CD8-positive, alpha-beta memory T cell (primary cell): ENCODE data around the gene DPP9. TPM values are rescaled to one million over a fixed set of nuclear protein-coding genes. Genes with fewer than 3 reads are reported as not detected.
A peak's percentile ranks its signal among the peaks of the same experiment; 100 is the strongest.

ENCODE experiments used
- CTCF ChIA-PET: fragments of 350-600 bp; sonication (Branson Sonifier 250); formaldehyde crosslinking; loops from one replicate; lab custom pipeline; 2021; ENCODE audit warnings: antibody characterized with exemption; lab: Charles Lee
- POLR2A ChIA-PET: fragments of 350-600 bp; sonication (Branson Sonifier 250); formaldehyde crosslinking; loops from one replicate; lab custom pipeline; 2021; ENCODE audit warnings: antibody characterized with exemption; lab: Charles Lee
- DNase-seq, 5 donors: peaks; one replicate each; pipeline versions ENCODE4 v3.0.0 to v3.0.0-alpha.2; 2020 to 2022; ENCODE audit warnings: mixed read lengths in 1 of 5
- H3K27ac ChIP-seq: one replicate; pipeline ENCODE4 v1.7.0; 2013; ENCODE audit warnings: low read depth, mild to moderate bottlenecking, low read length, moderate library complexity
- H3K27me3 ChIP-seq: 2 replicates; pipeline ENCODE4 v1.7.0; 2013; ENCODE audit warnings: low read length, mild to moderate bottlenecking; ENCODE audit not compliant: insufficient read depth, poor library complexity, severe bottlenecking
- H3K36me3 ChIP-seq: 2 replicates; pipeline ENCODE4 v1.7.0; 2013; ENCODE audit warnings: mild to moderate bottlenecking, low read length, moderate library complexity; ENCODE audit not compliant: insufficient read depth
- H3K4me1 ChIP-seq: 2 replicates; pipeline ENCODE4 v1.7.0; 2013; ENCODE audit warnings: mild to moderate bottlenecking, low read length, moderate library complexity; ENCODE audit not compliant: insufficient read depth
- H3K4me3 ChIP-seq: 2 replicates; pipeline ENCODE4 v1.7.0; 2013; ENCODE audit warnings: mild to moderate bottlenecking, low read length
- H3K9me3 ChIP-seq: 2 replicates; pipeline ENCODE4 v1.7.0; 2013; ENCODE audit warnings: mild to moderate bottlenecking, low read length
- H3K27ac Mint-ChIP-seq, 8 donors: one replicate each; pipeline ENCODE4 v1.8.0; 2020 to 2021; ENCODE audit warnings: mixed read lengths in 8 of 8, mild to moderate bottlenecking in 6 of 8, inconsistent platforms in 3 of 8, moderate library complexity in 3 of 8
- H3K27me3 Mint-ChIP-seq, 2 donors: one replicate each; pipeline ENCODE4 v1.8.0; 2020 to 2021; ENCODE audit warnings: mixed read lengths in 2 of 2, mild to moderate bottlenecking in 1 of 2, moderate library complexity in 1 of 2
- H3K36me3 Mint-ChIP-seq, 3 donors: one replicate each; pipeline ENCODE4 v1.8.0; 2020 to 2021; ENCODE audit warnings: mixed read lengths in 3 of 3, inconsistent platforms in 1 of 3, mild to moderate bottlenecking in 1 of 3
- H3K4me1 Mint-ChIP-seq, 3 donors: one replicate each; pipeline ENCODE4 v1.8.0; 2020 to 2021; ENCODE audit warnings: mixed read lengths in 3 of 3, inconsistent platforms in 1 of 3, mild to moderate bottlenecking in 1 of 3
- H3K4me3 Mint-ChIP-seq, 7 donors: one replicate each; pipeline ENCODE4 v1.8.0; 2020 to 2021; ENCODE audit warnings: mixed read lengths in 7 of 7, mild to moderate bottlenecking in 6 of 7, moderate library complexity in 4 of 7, inconsistent platforms in 2 of 7
- H3K9me3 Mint-ChIP-seq, 5 donors: one replicate each; pipeline ENCODE4 v1.8.0; 2020 to 2022; ENCODE audit warnings: mixed read lengths in 5 of 5, mild to moderate bottlenecking in 3 of 5, moderate library complexity in 2 of 5, inconsistent platforms in 1 of 5
- polyA plus RNA-seq: library from polyadenylated mRNA; unstranded; fragments of 300-500 nt; fragmentation: Illumina TruSeq; gene quantifications from one replicate; pipeline ENCODE4 v1.2.3, GENCODE V29; 2021
- total RNA-seq, 2 experiments: library from RNA; stranded (reverse); gene quantifications; one replicate each; pipeline ENCODE4 v1.2.3, GENCODE V29; 2021

The DPP9 gene
- total and polyA plus RNA-seq, 3 experiments from 2014 or later = 32.1 to 105 (median 105) TPM

DNA sequence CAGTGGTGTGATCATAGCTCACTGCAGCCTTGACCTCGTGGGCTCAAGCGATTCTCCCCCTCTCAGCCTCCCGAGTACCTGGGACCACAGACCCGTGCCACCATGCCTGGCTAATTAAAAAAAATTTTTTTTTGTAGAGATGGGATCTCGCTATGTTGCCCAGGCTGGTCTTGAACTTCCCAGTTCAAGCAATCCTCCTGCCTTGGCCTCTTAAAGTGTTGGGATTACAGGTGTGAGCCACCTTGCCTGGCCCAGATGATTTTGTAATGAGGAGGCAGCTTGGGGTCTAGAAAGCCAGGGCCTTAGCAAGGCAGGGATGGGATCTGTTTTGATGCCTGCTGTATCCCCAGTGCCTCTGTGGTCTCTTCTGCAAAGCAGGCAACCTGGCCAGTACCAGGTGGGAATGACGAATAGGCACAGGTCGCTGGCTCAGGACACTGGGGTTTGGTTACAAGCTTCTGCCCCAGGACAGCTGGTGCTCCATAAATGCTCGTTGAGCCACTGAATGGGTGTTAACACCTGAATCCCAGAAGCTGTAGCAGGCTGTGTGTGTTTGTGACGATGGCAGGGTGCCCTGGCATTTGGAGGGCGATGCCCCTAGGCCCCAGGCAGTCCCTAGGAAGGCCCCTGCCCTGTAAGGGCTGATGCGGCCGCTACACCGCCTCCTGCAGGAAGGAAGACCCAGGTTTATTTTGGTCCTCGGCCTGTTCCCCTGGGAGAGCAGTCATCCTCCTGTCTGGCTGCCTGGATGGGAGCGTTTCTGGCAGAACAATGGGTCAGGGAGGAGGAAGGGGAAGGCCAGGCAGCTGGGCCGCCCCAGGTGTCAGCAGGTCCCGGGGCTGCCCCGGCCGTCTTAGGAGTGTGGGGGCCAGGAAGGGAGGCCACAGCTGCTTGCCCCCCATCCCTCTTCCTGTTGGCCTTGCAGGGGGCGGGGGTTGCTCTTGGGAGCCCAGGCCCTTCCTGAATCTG is 75.7 kb downstream of the DPP9 start:
- H3K4me3 ChIP-seq = no peak overlapping the region
- no peaks in the 10 kb centered on the region for H3K9me3 ChIP-seq
- Mint-ChIP-seq H3K4me3 (no peak overlapping the region), H3K27me3 (no peaks in the 10 kb centered on the region), H3K36me3 (peaks cover 0 to 17% (median 0%) of the 10 kb centered on the region in 3 donors), H3K4me1 (peaks cover 0 to 6% (median 3%) of the 10 kb centered on the region in 3 donors), H3K9me3 (no peaks in the 10 kb centered on the region), H3K27ac (no peak overlapping the region)
- ChIA-PET CTCF (interaction anchor here (3.7 kb wide), 1 partner anchor 11 kb away, joined by 14 read pairs; no protein-coding TSS in a partner anchor), POLR2A (interaction anchor here (0.6 kb wide), 2 partner anchors 77 to 356 kb away, joined by 3 to 6 read pairs; no protein-coding TSS in a partner anchor)
- H3K4me1 ChIP-seq = no peaks in the 10 kb centered on the region
- no peak for DNase-seq
- H3K36me3 ChIP-seq = no peaks in the 10 kb centered on the region
- no peak overlapping the region for H3K27ac ChIP-seq
- H3K27me3 ChIP-seq = no peaks in the 10 kb centered on the region

DNA sequence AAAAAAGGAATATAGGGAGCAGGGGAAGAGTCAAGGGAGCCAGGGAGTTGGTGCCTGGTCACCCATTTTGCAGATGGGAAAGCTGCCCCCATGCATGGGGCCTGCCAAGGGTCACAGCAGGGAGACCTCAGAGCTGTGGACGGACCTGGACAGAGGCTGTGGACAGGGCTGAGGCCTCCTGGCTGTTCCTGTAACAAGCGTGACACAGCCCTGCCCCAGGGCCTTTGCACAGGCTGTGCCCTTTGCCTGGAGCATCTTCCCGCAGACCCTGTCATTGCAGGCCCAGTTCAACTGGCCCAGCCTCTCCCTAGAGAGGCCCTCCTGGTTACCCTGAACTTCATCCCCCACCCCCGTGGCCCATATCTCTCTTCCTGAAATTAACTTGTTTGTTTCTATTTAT is 77.9 kb downstream of the DPP9 start:
- Mint-ChIP-seq H3K9me3 (no peaks in the 10 kb centered on the region), H3K4me1 (peaks cover 6 to 8% (median 8%) of the 10 kb centered on the region in 3 donors), H3K27me3 (no peaks in the 10 kb centered on the region), H3K27ac (peak overlapping the region in 1 of 8 donors; percentile 76), H3K36me3 (peaks cover 0 to 10% (median 0%) of the 10 kb centered on the region in 3 donors), H3K4me3 (no peak overlapping the region)
- no peaks in the 10 kb centered on the region for H3K9me3 ChIP-seq
- no peak for DNase-seq
- CTCF ChIA-PET = interaction anchor here (1.7 kb wide), 1 partner anchor 9 kb away, joined by 13 read pairs; no protein-coding TSS in a partner anchor
- POLR2A ChIA-PET = no interaction called here
- peaks cover 13% of the 10 kb centered on the region for H3K4me1 ChIP-seq
- no peak overlapping the region for H3K27ac ChIP-seq
- no peaks in the 10 kb centered on the region for H3K27me3 ChIP-seq
- H3K36me3 ChIP-seq = no peaks in the 10 kb centered on the region
- H3K4me3 ChIP-seq = no peak overlapping the region

DNA sequence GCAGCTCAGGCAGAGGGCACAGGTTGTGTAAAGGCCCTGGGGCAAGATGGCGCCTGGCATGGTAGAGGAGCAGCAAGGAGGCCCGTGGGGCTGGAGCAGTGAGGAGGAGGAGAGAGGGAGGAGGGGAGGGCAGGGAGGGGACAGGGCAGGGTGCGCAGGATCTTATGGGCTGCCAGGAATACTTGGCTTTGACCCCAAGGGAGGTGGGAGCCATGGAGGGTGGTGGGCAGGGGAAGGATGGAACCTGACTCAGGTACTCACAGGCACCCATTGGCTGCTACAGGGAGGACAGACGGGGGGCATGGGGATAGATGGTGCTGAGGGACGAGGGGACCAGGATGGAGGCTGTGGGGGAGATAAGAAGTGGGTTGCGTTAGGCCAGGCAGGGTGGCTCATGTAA is 81.0 kb downstream of the DPP9 start:
- Mint-ChIP-seq H3K9me3 (no peaks in the 10 kb centered on the region), H3K4me1 (peaks cover 21 to 26% (median 22%) of the 10 kb centered on the region in 3 donors), H3K27ac (peak overlapping the region in 3 of 8 donors; percentile 33 to 57 (median 50)), H3K36me3 (peaks cover 0 to 11% (median 0%) of the 10 kb centered on the region in 3 donors), H3K27me3 (no peaks in the 10 kb centered on the region), H3K4me3 (no peak overlapping the region)
- Histone ChIP-seq H3K27me3 (no peaks in the 10 kb centered on the region), H3K36me3 (no peaks in the 10 kb centered on the region), H3K9me3 (no peaks in the 10 kb centered on the region), H3K27ac (no peak overlapping the region), H3K4me3 (no peak overlapping the region), H3K4me1 (peaks cover 35% of the 10 kb centered on the region)
- no peak for DNase-seq
- ChIA-PET POLR2A (no interaction called here), CTCF (no interaction called here)

- ChIA-PET POLR2A (no interaction called here), CTCF (interaction anchor here (0.9 kb wide), 1 partner anchor 150 kb away, joined by 3 read pairs; no protein-coding TSS in a partner anchor)
- peak overlapping the region in 5 of 7 donors; percentile 28 to 76 (median 47) for H3K4me3 Mint-ChIP-seq
Observed at GRCh38 chr19:4641132-4641531, 82.5 kb downstream of the DPP9 start.

GRCh38 chr19:4640247-4641000 is 83.2 kb downstream of the DPP9 start:
- no peaks in the 10 kb centered on the region for H3K27me3 ChIP-seq
- Mint-ChIP-seq H3K4me3 (peak overlapping the region; percentile 85 to 95 (median 94)), H3K27me3 (no peaks in the 10 kb centered on the region), H3K27ac (peak overlapping the region in 7 of 8 donors; percentile 66 to 96 (median 93)), H3K9me3 (no peaks in the 10 kb centered on the region), H3K4me1 (peaks cover 16 to 36% (median 25%) of the 10 kb centered on the region in 3 donors), H3K36me3 (peaks cover 0 to 1% (median 0%) of the 10 kb centered on the region in 3 donors)
- peak in 1 of 5 donors; percentile 19 for DNase-seq
- H3K27ac ChIP-seq = no peak overlapping the region
- ChIA-PET CTCF (interaction anchor here (1.5 kb wide), 1 partner anchor 64 kb away, joined by 4 read pairs; no protein-coding TSS in a partner anchor), POLR2A (interaction anchor here (1.1 kb wide), 1 partner anchor 84 kb away, joined by 3 read pairs; the partner anchor contains the start of gene DPP9)
- peaks cover 54% of the 10 kb centered on the region for H3K4me1 ChIP-seq
- no peaks in the 10 kb centered on the region for H3K9me3 ChIP-seq
- peak overlapping the region; percentile 93 for H3K4me3 ChIP-seq
- no peaks in the 10 kb centered on the region for H3K36me3 ChIP-seq

More at GRCh38 chr19:4641132-4641531, 82.5 kb downstream of the DPP9 start:
- no peak overlapping the region for H3K27ac ChIP-seq
- peaks cover 48% of the 10 kb centered on the region for H3K4me1 ChIP-seq
- Mint-ChIP-seq H3K27me3 (no peaks in the 10 kb centered on the region), H3K27ac (peak overlapping the region in 2 of 8 donors; percentile 43 to 68), H3K4me1 (peaks cover 16 to 34% (median 25%) of the 10 kb centered on the region in 3 donors), H3K36me3 (peaks cover 0 to 4% (median 0%) of the 10 kb centered on the region in 3 donors), H3K9me3 (no peaks in the 10 kb centered on the region)
- DNase-seq = no peak
- no peaks in the 10 kb centered on the region for H3K36me3 ChIP-seq
- no peaks in the 10 kb centered on the region for H3K27me3 ChIP-seq
- H3K4me3 ChIP-seq = no peak overlapping the region
- H3K9me3 ChIP-seq = no peaks in the 10 kb centered on the region

- H3K9me3 ChIP-seq = no peaks in the 10 kb centered on the region
- H3K36me3 ChIP-seq = no peaks in the 10 kb centered on the region
- Mint-ChIP-seq H3K4me1 (peaks cover 16 to 36% (median 25%) of the 10 kb centered on the region in 3 donors), H3K27me3 (no peaks in the 10 kb centered on the region), H3K4me3 (peak overlapping the region; percentile 85 to 95 (median 94)), H3K36me3 (peaks cover 0 to 1% (median 0%) of the 10 kb centered on the region in 3 donors), H3K27ac (peak overlapping the region; percentile 66 to 98 (median 92)), H3K9me3 (no peaks in the 10 kb centered on the region)
- POLR2A ChIA-PET = interaction anchor here (1.1 kb wide), 1 partner anchor 85 kb away, joined by 3 read pairs; the partner anchor contains the start of gene DPP9
- no peak for DNase-seq
- H3K27me3 ChIP-seq = no peaks in the 10 kb centered on the region
- CTCF ChIA-PET = interaction anchor here (1.5 kb wide), 1 partner anchor 63 kb away, joined by 4 read pairs; no protein-coding TSS in a partner anchor
- H3K4me3 ChIP-seq = peak overlapping the region; percentile 93
- H3K27ac ChIP-seq = peak overlapping the region; percentile 70
- peaks cover 54% of the 10 kb centered on the region for H3K4me1 ChIP-seq
Observed at GRCh38 chr19:4639531-4640246, 84.0 kb downstream of the DPP9 start.
